Vagina (tissue), 2 donors: ENCODE measurements around the gene BTN2A1.

Source experiments
- CTCF ChIP-seq, 3 experiments: fragments of 450-650 bp in 2 of 3; fragments of 200-600 bp in 1 of 3; sonication (generic) in 1 of 3; IDR thresholded peaks; one replicate each; pipeline ENCODE4 v1.5.1; 2017 to 2019; ENCODE audit warnings: antibody characterized with exemption in 3 of 3, mild to moderate bottlenecking in 2 of 3, moderate library complexity in 2 of 3
- POLR2A ChIP-seq, 2 donors: fragments of 450-650 bp; IDR thresholded peaks; one replicate each; pipeline ENCODE4 v1.6.1; 2017; ENCODE audit warnings: antibody characterized with exemption in 2 of 2, mild to moderate bottlenecking in 2 of 2, moderate library complexity in 2 of 2

GRCh38 chr6:26500102-26500501, 42.3 kb downstream of the BTN2A1 start, which contains the start of gene BTN1A1:
- TF ChIP-seq CTCF (IDR thresholded peaks at IDR 0.05) (no peak), POLR2A (IDR thresholded peaks at IDR 0.05) (no peak)
